GM12872 (cell line): Measurements from ENCODE around the gene C3orf20.

Experiments used
- CTCF ChIP-seq: IDR thresholded peaks from 3 replicates; pipeline ENCODE4 v1.5.1; 2011; ENCODE audit warnings: low read depth, mild to moderate bottlenecking, low read length, moderate library complexity; ENCODE audit not compliant: insufficient read depth

The C3orf20 gene

GRCh38 chr3:14761121-14761672 lies 86.3 kb downstream of the C3orf20 start:
- peak; percentile 25; the same call in 1 of the 3 replicates for TF ChIP-seq CTCF

- no peak for TF ChIP-seq CTCF
These were observed 86.9 kb downstream of the C3orf20 start for GRCh38 chr3:14761866-14762265.

GRCh38 chr3:14762701-14763100 lies 87.8 kb downstream of the C3orf20 start:
- no peak for TF ChIP-seq CTCF

GRCh38 chr3:14764331-14765059 lies 89.6 kb downstream of the C3orf20 start:
- TF ChIP-seq CTCF = no peak

- TF ChIP-seq CTCF = no peak
These were observed 90.1 kb downstream of the C3orf20 start for GRCh38 chr3:14765060-14765400.

GRCh38 chr3:14765576-14766427 lies 90.9 kb downstream of the C3orf20 start:
- TF ChIP-seq CTCF = no peak
